ENCODE results near the gene HTT.

The HTT gene

DNA sequence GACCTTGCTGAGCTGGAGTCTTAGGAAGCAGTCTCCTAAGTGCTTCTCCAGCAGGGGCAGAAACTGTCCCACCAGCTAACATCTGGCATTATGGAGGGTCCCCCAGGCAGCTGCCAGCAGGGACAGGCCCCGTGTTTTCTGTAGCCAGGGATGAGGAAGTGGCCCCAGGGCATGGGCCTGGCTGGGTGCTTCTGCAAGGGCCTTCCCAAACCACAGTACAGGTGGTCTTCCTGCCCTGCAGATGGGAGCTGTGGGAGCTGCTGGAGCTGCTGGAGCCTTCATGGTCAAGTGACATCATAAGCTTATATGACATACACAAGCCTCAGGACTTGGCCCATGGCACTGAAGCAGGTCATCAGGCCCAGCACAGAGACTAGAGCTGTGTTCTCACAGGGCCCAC, 169.5 kb downstream of the HTT start:
- Histone ChIP-seq H3K9ac (ENCODE audit: low read depth, low read length, poor library complexity, severe bottlenecking) (no peak overlapping the region), H3F3A (ENCODE audit: low read depth) (no peaks in the 10 kb centered on the region), H3K9me3 (ENCODE audit: insufficient read depth, low read depth, low read length) (no peaks in the 10 kb centered on the region), H4K20me1 (ENCODE audit: insufficient read depth, low read length, poor library complexity, severe bottlenecking) (no peaks in the 10 kb centered on the region), H3K4me3 (ENCODE audit: low read length, poor library complexity, severe bottlenecking) (no peak overlapping the region), H3K79me2 (ENCODE audit: insufficient read depth, low read length) (no peaks in the 10 kb centered on the region), H2AFZ (ENCODE audit: low read length) (no peak overlapping the region), H3K4me2 (ENCODE audit: low read depth, low read length, poor library complexity, severe bottlenecking) (no peak overlapping the region), H3K36me3 (ENCODE audit: insufficient read depth, low read length) (peaks cover 8% of the 10 kb centered on the region; the same call in 1 of the 2 replicates), H3K4me1 (ENCODE audit: insufficient read depth, low read length, poor library complexity, severe bottlenecking) (peaks cover 5% of the 10 kb centered on the region), H3K27me3 (ENCODE audit: insufficient read depth, low read length, poor library complexity, severe bottlenecking) (no peaks in the 10 kb centered on the region), H3K9me2 (replicated peaks; ENCODE audit: low read depth, low read length) (no peaks in the 10 kb centered on the region)
- TF ChIP-seq, protein P1, sequence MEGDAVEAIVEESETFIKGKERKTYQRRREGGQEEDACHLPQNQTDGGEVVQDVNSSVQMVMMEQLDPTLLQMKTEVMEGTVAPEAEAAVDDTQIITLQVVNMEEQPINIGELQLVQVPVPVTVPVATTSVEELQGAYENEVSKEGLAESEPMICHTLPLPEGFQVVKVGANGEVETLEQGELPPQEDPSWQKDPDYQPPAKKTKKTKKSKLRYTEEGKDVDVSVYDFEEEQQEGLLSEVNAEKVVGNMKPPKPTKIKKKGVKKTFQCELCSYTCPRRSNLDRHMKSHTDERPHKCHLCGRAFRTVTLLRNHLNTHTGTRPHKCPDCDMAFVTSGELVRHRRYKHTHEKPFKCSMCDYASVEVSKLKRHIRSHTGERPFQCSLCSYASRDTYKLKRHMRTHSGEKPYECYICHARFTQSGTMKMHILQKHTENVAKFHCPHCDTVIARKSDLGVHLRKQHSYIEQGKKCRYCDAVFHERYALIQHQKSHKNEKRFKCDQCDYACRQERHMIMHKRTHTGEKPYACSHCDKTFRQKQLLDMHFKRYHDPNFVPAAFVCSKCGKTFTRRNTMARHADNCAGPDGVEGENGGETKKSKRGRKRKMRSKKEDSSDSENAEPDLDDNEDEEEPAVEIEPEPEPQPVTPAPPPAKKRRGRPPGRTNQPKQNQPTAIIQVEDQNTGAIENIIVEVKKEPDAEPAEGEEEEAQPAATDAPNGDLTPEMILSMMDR (conservative IDR thresholded peaks at IDR 0.05; ENCODE audit: low read length): no peak
- no peak for TF ChIP-seq EZH2phosphoT487 (IDR thresholded peaks at IDR 0.05; ENCODE audit: borderline replicate concordance)

DNA sequence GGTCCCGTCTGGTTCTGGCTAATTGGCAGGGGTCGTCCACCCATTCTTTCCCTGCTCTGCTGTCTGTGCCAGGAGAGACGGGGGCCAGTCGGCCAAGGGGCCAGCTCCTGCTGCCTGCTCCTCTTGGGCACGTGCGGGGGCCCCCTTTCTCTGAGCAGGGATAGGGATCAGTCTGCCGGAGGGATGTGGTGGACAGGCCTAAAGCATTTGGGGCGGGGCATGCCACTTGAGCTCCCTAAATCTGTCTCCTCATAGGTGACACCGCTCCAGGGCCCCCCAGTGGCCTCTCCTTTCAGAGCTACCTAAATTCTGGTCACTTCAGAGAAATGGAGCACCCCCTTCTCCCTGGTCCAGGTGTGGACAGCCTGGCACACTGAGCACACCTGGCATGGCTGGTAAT, 170.3 kb downstream of the HTT start:
- H3K9me3 ChIP-seq (ENCODE audit: insufficient read depth, low read depth, low read length): no peaks in the 10 kb centered on the region
- no peak overlapping the region for H2AFZ ChIP-seq (ENCODE audit: low read length)
- H3K4me2 ChIP-seq (ENCODE audit: low read depth, low read length, poor library complexity, severe bottlenecking): no peak overlapping the region
- no peaks in the 10 kb centered on the region for H3K79me2 ChIP-seq (ENCODE audit: insufficient read depth, low read length)
- H4K20me1 ChIP-seq (ENCODE audit: insufficient read depth, low read length, poor library complexity, severe bottlenecking): no peaks in the 10 kb centered on the region
- no peak overlapping the region for H3K9ac ChIP-seq (ENCODE audit: low read depth, low read length, poor library complexity, severe bottlenecking)
- H3K27me3 ChIP-seq (ENCODE audit: insufficient read depth, low read length, poor library complexity, severe bottlenecking): no peaks in the 10 kb centered on the region
- no peak overlapping the region for H3K4me3 ChIP-seq (ENCODE audit: low read length, poor library complexity, severe bottlenecking)
- H3K4me1 ChIP-seq (ENCODE audit: insufficient read depth, low read length, poor library complexity, severe bottlenecking): peaks cover 5% of the 10 kb centered on the region
- no peaks in the 10 kb centered on the region for H3K9me2 ChIP-seq (replicated peaks; ENCODE audit: low read depth, low read length)
- TF ChIP-seq EZH2phosphoT487 (IDR thresholded peaks at IDR 0.05; ENCODE audit: borderline replicate concordance): no peak
- TF ChIP-seq, protein P1 (conservative IDR thresholded peaks at IDR 0.05; ENCODE audit: low read length): no peak
- no peaks in the 10 kb centered on the region for H3F3A ChIP-seq (ENCODE audit: low read depth)
- H3K36me3 ChIP-seq (ENCODE audit: insufficient read depth, low read length): peaks cover 6% of the 10 kb centered on the region; the same call in 1 of the 2 replicates

GRCh38 chr4:3245676-3246075, 171.2 kb downstream of the HTT start:
- Histone ChIP-seq H3K4me3 (ENCODE audit: low read length, poor library complexity, severe bottlenecking) (no peak overlapping the region), H2AFZ (ENCODE audit: low read length) (no peak overlapping the region), H3K4me1 (ENCODE audit: insufficient read depth, low read length, poor library complexity, severe bottlenecking) (peaks cover 5% of the 10 kb centered on the region), H4K20me1 (ENCODE audit: insufficient read depth, low read length, poor library complexity, severe bottlenecking) (no peaks in the 10 kb centered on the region), H3K79me2 (ENCODE audit: insufficient read depth, low read length) (no peaks in the 10 kb centered on the region), H3K4me2 (ENCODE audit: low read depth, low read length, poor library complexity, severe bottlenecking) (no peak overlapping the region), H3K27me3 (ENCODE audit: insufficient read depth, low read length, poor library complexity, severe bottlenecking) (no peaks in the 10 kb centered on the region), H3K9ac (ENCODE audit: low read depth, low read length, poor library complexity, severe bottlenecking) (no peak overlapping the region), H3K9me3 (ENCODE audit: insufficient read depth, low read depth, low read length) (no peaks in the 10 kb centered on the region), H3F3A (ENCODE audit: low read depth) (no peaks in the 10 kb centered on the region), H3K9me2 (replicated peaks; ENCODE audit: low read depth, low read length) (no peaks in the 10 kb centered on the region), H3K36me3 (ENCODE audit: insufficient read depth, low read length) (no peaks in the 10 kb centered on the region; the same call in 1 of the 2 replicates)
- no peak for TF ChIP-seq EZH2phosphoT487 (IDR thresholded peaks at IDR 0.05; ENCODE audit: borderline replicate concordance)
- TF ChIP-seq, protein P1 (conservative IDR thresholded peaks at IDR 0.05; ENCODE audit: low read length): no peak

Measured in Loucy (cell line).